GM18858 (cell line): ENCODE results near the gene SLC37A2.

Experiments used
- ATAC-seq: cut with Tn5 transposase; IDR thresholded peaks from one replicate; pipeline ENCODE4 v1.9.1; 2021; ENCODE audit not compliant: unreplicated experiment

The SLC37A2 gene

GRCh38 chr11:125070699-125071254, 7.7 kb downstream of the SLC37A2 start:
- peak; percentile 69 for ATAC-seq

- ATAC-seq = no peak
Observed at GRCh38 chr11:125071435-125071834, 8.3 kb downstream of the SLC37A2 start.

DNA sequence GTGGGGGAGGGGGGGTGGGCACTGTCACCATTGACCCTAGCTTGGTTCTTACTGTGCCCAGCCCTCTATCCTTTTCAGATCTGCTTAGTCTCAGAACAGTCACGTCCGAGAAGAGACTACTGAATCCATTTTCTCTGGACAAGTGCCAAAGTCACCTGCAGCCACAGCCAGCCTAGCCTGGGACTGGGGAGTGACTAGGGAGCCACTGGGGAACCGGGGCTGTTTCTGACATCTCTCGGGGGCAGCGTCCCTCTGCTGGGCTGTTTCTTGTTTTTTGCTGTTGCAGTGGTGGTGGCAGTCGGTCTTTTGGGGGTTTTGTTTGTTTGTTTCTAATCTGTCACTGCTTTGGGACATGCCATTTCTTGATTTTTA, 8.7 kb downstream of the SLC37A2 start:
- no peak for ATAC-seq

DNA sequence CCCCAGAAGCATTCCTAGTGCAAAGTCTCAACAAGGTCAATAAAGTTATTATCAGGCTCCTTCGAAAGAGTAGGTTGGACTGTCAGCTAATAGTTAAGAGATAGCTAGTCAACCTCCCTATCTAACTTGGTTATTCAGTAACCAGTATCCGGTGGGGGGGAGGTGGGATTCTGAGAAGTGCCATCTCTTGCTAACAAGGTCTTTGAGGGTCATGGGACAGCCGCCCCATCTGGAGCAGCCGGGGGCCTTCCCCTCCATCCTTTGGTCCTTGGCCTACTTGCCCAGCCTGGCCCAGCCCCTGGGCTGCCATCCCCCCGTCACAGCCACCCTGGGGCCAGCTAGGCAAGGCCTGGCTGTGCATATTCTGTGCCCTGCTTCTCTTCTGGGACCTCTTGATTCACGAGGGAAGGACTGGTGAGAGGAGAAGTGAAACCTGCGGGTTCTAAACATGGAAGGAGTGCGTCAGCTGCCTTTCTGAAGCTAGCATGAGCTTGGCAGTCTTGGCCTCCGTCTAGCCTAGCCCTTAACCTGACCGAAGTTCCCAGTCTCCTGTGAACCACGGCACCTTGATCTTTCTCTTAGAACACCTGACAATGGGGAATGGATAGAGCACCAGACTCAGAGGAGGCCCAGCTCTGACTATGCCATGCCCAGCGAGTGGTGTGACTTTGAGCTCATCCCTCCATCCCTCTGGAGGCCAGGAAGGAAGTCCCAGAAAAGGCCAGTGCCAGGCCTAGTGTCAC, 9.3 kb downstream of the SLC37A2 start:
- peak; percentile 74 for ATAC-seq

DNA sequence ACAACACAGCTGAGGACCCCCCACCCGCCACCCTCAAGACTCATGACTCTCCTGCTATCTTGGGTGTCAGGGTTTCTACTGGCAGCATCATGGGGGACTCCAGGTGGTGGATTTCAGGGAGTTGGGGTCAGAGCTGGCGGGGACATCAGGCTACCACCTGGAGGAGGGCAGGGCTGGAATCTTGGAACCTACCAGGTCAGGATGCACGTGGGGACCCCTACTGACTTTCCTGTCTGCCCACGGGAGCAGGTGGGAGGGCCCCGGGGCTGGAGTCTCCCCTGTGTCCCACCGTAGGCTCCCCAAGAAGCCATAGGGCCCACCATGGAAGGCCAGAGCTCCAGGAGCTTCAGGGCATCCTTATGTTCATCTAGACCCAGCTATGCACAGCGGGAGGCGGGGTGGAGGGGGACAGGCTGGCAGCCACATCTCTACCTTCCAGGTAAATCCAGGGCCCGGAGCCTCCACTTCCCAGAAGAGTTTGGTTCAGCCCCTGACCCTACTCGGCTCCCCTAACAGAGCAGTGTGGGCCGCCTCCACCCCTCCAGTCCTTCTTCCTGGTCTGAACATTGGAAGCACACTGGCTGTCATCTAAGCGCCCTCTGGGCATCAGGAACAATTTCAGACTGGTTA, 10.0 kb downstream of the SLC37A2 start:
- ATAC-seq = no peak

DNA sequence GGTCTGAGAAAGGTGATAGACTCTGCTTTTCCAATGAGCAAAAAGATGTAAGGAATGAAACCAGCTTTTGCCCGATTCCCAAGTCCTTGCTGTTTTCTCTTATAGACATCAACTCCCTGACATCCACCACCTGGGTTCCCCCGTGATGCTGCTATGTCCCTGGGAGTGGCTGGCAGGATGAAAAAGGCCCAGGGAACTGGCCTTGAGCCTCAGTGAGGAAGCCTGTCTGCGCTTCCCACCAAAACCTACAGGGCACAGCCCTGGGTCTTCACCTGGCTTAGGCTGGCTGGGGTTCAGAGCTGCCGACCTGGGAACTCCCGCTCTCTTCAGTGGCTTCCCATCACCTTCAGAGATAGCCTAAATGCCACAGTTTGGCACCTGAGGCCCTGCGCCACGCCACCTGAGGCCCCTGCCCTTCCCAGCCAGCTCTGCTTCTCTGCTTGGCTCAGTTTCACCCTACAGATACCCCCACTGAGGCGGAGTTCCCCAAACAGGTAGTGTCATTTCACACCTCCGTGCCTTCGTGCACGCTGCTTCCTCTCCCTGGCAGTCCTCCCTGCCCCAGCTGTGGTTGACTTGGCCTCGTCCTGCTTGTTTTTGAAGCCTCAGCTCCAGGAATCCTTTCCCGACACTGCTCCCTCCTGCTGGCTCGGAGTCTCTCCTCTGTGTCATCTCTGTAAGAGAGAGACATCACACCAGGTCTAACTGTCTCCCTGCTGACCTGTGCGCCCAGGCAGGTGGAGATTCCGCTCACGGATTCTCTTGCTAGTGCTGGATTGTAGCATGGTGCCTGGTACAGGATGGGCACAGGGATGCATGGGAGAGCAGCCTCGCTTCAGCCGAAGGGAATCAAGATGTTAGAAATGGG, 10.7 kb downstream of the SLC37A2 start:
- ATAC-seq = no peak

GRCh38 chr11:125074511-125075241, 11.6 kb downstream of the SLC37A2 start:
- ATAC-seq = no peak

- no peak for ATAC-seq
Observed at GRCh38 chr11:125075242-125075625, 12.1 kb downstream of the SLC37A2 start.

DNA sequence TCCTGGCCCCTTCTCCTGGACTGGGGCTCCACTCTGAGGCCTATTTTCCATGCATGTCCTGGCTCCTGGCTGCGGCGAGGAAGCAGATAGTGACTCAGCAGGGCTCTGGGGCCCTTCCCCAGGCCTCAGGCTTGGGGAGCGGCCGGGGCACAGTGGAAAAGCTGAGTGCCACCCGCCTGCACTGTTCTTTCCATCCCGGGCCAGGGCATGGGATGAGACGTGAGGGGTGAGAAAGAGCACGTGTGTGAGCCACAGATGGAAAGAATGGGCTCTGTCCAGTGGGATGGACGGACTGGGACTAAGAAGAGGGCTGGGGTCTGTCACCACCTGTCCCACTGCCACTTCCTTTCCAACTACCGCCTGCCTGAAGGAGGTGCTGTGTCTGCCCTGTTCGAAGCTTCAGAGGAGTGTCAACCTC, 12.8 kb downstream of the SLC37A2 start:
- ATAC-seq = no peak

DNA sequence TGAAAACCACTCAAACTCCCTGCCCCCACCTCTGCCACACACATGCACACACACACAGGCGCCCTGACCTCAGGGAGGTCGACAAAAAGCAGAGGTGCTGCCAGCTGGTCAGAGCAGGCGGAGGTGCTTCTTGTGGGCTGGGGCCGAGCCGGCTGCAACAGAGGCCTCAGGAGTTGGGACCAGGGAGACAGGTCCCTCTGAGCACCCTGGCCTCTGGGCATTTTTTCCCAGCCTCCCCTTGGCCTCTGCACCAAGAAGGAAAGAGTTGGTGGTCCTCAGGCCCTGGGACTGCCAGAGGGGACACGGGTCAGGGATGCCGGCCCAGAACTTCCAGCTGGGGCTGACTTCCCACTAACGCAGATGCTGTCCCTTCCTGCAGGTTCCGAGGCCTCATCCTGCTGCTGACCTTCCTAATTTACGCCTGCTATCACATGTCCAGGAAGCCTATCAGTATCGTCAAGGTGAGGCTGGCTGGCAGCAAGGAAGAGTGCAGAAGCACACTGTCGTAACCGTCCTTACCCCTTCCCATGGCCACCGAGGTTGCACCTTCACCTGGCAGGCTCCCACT, 13.4 kb downstream of the SLC37A2 start:
- ATAC-seq = no peak

DNA sequence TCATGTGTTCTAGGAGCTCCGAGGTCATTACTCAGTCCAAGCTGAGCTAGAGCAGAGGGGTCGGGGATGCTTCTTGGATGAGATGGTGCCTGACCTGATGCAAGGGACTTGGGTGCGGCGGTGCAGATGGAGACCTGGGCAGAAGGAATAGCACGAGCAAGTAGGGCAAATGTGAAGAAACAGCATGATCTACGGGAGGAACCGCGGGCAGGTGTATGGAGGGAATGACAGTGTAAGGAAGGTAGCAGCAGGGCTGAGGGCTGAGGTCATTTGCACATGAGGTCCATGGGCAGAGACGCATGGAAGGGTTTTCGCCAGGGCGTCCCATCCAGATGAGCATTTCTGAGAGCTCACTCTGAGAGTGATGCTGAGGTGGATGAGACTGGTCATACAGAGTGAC, 14.9 kb downstream of the SLC37A2 start:
- ATAC-seq = no peak

DNA sequence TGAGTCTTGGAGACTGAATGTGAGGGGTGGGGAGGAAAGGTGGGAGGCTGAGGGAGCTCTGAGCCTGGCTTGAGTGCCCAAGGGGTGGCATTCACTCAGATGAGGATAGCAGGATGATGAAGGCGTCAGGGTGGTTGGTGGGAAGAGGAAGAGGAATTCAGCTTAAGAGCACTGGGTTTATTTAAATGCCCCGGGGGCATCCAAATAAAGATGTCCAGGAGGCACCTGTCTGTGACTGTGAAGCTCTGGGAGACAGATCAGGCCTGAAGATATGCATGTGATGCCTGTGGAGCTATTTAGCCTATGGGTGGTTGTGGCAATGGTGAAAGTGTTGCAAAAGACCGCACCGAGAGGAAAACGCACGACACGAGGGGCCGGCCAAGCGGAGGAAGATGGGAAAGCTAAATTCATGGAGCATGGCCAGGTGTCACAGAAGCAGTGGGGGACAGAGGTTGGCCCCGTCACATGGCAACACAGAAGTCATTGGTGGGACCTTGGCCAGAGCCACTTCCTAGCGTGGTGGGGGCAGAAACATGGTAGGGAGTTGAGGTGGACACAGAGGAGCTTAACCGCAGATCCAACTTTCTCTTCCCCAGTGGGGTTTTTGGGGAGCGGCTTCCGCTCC, 15.5 kb downstream of the SLC37A2 start:
- no peak for ATAC-seq

- ATAC-seq = no peak
Observed at GRCh38 chr11:125079151-125079877, 16.2 kb downstream of the SLC37A2 start.

DNA sequence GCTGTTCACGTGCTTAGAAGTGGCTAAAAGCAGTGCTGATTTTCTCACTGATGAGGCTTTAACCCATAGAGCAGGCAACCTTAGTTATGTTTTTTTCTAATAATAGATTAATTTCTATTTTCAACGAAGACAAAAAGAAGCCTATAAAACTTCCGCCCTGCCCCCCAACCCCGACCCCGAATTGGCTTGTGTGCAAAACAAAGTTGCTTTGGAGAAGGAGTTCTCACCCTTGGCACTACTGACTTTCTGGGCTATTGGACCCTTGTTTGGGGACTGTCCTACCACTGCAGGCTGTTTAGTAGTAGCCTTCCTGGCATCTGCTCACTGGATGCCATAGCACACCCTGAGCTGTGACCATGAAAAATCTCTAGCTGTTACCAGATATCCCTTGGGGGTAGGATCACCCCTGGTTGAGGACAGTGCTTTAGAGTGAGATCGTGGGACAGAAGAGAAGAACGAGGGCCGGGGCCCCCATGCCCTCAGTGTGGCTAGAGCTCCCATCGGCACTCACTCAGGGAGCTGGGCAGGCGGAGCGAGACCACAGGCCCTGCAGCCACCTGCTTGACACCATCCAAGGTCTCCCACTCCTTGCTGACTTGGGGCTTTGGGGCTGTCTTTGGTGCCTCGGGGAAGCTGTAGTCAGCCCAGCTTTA, 16.9 kb downstream of the SLC37A2 start:
- no peak for ATAC-seq

GRCh38 chr11:125080531-125080911, 17.4 kb downstream of the SLC37A2 start:
- ATAC-seq = no peak

DNA sequence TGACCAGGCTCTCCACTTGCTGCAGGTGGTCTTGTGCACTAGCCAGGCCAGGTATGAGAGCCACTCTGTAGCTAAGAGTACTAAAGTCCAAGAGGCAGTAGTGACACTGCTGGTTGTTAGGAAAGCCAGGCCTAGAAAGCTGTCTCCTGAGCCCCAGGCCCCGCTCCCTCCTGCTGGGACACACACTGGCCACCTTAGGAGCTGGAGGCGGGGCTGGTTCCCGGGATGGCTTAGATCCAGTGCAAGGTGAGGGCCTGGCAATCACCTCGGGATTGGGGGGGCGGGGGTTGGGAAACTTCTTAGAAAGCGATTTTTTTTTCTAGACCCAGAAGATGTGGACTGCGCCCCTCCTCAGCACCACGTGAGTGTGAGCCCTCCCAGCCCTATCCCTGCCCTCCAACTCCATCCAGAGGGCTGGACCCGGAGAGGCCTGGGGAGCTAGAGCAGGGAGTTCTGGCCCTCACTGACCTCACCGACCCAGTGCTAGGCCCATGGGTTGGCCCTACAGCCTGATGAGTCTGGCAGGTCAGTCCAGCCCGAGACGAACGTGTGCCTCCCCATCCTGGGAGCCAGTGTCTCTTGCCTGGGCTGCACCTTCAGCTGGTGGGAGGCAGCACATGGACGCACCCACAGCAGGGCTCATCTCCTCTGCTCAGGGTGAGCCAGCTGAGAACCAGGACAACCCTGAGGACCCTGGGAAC, 18.1 kb downstream of the SLC37A2 start:
- ATAC-seq = no peak

DNA sequence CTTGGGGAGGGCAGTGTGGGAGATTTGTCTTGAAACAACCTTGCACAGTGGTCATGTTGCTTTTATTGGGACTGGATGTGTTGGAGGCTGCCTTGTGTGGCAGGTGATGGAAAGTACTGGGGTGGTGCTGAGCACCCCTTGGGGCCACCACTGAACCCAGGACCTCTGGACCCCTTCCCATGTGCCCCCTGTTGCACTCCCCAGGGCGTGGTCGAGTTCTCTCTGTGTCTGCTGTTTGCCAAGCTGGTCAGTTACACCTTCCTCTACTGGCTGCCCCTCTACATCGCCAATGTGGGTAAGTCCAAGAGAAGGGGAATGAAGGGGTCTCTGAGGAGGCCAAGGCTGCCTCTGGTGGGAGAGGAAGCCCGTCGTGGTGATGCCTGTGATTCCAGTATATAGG, 18.9 kb downstream of the SLC37A2 start:
- ATAC-seq = no peak

DNA sequence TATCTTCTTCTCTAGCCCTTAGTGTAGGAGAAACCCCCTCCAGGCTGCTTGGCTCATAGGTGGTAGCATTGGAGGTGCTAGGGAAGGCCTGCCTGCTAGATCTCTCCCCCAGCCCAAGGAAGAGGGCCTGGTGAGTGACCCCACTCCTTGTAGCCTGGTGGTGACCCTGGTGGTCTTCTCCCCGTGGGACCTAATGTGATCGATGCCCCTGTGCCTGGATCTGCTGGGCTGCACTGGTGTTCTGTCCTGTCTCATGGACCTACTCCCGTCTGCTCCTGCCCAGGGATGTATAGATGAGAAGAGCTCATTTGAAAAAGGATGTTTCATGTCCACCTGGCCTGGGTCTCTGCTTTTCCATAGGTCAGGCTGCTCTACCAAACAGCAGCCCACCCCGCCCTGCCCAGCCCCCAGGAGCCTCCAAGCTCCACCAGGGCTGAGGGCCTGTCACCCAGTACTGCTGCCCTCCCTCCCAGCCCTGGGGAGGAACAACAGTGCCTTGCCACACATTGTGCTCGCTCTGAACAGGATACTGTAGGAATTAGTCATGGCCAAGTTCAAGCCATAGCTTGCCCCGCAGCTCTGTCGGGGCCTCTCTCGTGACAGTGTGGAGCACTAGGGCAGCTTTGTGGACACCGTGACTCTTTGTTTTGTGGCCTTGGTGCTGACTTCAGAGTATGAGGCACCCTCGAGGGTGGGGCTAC, 19.7 kb downstream of the SLC37A2 start:
- ATAC-seq = no peak
